Chondrocyte (in vitro differentiated cells): ENCODE measurements around the gene CAPNS1. TPM values are rescaled to one million over a fixed set of nuclear protein-coding genes. Genes with fewer than 3 reads are reported as not detected.
A peak's percentile ranks its signal among the peaks of the same experiment; 100 is the strongest.

Experiments
- DNase-seq: peaks from one replicate; pipeline ENCODE4 v3.0.0; 2021; ENCODE audit warnings: mixed read lengths, low spot score
- H3K27ac Mint-ChIP-seq: one replicate; pipeline ENCODE4 v1.8.0; 2021; ENCODE audit warnings: mild to moderate bottlenecking, moderate library complexity, mixed read lengths; ENCODE audit not compliant: unreplicated experiment
- H3K27me3 Mint-ChIP-seq: 2 replicates; pipeline ENCODE4 v1.8.0; 2021; ENCODE audit warnings: low read depth, mixed read lengths
- H3K36me3 Mint-ChIP-seq: 2 replicates; pipeline ENCODE4 v1.8.0; 2021; ENCODE audit warnings: low read depth, mixed read lengths
- H3K4me1 Mint-ChIP-seq: 2 replicates; pipeline ENCODE4 v1.8.0; 2021; ENCODE audit warnings: low read depth, mild to moderate bottlenecking, mixed read lengths
- H3K4me3 Mint-ChIP-seq: one replicate; pipeline ENCODE4 v1.8.0; 2021; ENCODE audit warnings: mild to moderate bottlenecking, moderate library complexity, mixed read lengths; ENCODE audit not compliant: unreplicated experiment
- H3K9me3 Mint-ChIP-seq: 2 replicates; pipeline ENCODE4 v1.8.0; 2021; ENCODE audit warnings: low read depth, mixed read lengths
- total RNA-seq: library from RNA; stranded (reverse); gene quantifications from 3 replicates; pipeline ENCODE4 v1.2.1, GENCODE V29; 2021
- TF ChIP-seq, protein P1 (sequence below): fragments of 200-600 bp; sonication (generic); IDR thresholded peaks from 2 replicates; pipeline ENCODE4 v1.5.0; 2021; ENCODE audit warnings: antibody characterized with exemption, mild to moderate bottlenecking, moderate library complexity

Gene CAPNS1
- total RNA-seq, 1 donor from 2014 or later = 762 TPM

DNA sequence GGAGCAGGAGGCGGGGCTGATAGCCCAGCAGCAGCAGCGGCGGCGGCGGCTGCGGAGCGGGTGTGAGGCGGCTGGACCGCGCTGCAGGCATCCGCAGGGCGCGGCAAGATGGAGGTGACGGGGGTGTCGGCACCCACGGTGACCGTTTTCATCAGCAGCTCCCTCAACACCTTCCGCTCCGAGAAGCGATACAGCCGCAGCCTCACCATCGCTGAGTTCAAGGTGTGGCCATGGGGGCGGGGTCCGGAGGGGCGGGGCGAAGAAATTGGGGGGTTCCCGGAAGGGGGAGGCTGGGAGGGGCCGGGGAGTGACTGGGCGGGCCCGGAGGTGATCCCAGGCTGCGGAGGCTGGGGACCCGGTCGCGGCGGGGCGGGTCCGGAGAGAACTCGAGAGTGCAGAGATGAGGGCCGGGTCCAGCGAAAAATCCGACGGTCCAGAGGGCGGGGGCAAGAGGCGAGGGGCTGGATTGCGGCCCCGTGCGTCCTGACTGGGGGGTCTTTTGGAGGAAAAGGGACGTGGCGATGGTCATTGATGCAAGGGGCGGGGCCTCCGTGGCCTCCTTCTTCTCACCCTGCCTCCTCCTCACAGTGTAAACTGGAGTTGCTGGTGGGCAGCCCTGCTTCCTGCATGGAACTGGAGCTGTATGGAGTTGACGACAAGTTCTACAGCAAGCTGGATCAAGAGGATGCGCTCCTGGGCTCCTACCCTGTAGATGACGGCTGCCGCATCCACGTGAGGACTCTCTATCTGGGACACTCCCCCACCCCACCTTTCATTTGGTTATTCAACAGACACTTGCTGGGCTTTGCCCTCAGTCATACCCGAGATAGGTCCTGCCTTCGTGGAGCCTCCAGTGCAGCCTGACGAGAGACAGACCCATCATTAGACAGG is 24.2 kb upstream of the CAPNS1 start, which contains the start of gene TBCB:
TSS of gene TBCB (plus strand) at position 16 of the 891 bp plus-strand sequence. CDS start at position 109, 93 bp downstream.
- Mint-ChIP-seq H3K36me3 (peaks cover 20% of the 10 kb centered on the region), H3K4me1 (peaks cover 39% of the 10 kb centered on the region), H3K27ac (peak within 1 kb of the TSS; percentile 94), H3K4me3 (peak within 1 kb of the TSS; percentile 97), H3K9me3 (no peaks in the 10 kb centered on the region), H3K27me3 (no peaks in the 10 kb centered on the region)
- TF ChIP-seq, protein P1, sequence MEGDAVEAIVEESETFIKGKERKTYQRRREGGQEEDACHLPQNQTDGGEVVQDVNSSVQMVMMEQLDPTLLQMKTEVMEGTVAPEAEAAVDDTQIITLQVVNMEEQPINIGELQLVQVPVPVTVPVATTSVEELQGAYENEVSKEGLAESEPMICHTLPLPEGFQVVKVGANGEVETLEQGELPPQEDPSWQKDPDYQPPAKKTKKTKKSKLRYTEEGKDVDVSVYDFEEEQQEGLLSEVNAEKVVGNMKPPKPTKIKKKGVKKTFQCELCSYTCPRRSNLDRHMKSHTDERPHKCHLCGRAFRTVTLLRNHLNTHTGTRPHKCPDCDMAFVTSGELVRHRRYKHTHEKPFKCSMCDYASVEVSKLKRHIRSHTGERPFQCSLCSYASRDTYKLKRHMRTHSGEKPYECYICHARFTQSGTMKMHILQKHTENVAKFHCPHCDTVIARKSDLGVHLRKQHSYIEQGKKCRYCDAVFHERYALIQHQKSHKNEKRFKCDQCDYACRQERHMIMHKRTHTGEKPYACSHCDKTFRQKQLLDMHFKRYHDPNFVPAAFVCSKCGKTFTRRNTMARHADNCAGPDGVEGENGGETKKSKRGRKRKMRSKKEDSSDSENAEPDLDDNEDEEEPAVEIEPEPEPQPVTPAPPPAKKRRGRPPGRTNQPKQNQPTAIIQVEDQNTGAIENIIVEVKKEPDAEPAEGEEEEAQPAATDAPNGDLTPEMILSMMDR = no peak
- no peak for DNase-seq

DNA sequence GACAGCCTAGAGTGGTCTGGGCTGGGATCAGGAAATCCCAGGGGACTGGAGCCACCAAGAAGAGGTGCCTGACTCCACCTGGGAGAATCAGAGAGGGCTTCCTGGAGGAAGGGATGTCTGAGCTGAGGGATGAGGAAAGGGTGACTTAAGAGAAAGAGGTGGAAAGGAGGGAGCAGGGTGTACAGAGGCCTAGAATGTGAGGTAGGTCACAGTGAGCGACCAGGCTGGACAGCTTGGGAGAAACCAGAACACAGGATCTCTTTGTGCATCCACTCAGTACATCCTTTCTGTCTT is 23.6 kb upstream of the CAPNS1 start:
- H3K4me1 Mint-ChIP-seq = peaks cover 39% of the 10 kb centered on the region
- no peaks in the 10 kb centered on the region for H3K27me3 Mint-ChIP-seq
- peak overlapping the region; percentile 97 for H3K4me3 Mint-ChIP-seq
- DNase-seq = no peak
- peaks cover 20% of the 10 kb centered on the region for H3K36me3 Mint-ChIP-seq
- no peaks in the 10 kb centered on the region for H3K9me3 Mint-ChIP-seq
- TF ChIP-seq, protein P1 = no peak
- peak overlapping the region; percentile 94 for H3K27ac Mint-ChIP-seq

DNA sequence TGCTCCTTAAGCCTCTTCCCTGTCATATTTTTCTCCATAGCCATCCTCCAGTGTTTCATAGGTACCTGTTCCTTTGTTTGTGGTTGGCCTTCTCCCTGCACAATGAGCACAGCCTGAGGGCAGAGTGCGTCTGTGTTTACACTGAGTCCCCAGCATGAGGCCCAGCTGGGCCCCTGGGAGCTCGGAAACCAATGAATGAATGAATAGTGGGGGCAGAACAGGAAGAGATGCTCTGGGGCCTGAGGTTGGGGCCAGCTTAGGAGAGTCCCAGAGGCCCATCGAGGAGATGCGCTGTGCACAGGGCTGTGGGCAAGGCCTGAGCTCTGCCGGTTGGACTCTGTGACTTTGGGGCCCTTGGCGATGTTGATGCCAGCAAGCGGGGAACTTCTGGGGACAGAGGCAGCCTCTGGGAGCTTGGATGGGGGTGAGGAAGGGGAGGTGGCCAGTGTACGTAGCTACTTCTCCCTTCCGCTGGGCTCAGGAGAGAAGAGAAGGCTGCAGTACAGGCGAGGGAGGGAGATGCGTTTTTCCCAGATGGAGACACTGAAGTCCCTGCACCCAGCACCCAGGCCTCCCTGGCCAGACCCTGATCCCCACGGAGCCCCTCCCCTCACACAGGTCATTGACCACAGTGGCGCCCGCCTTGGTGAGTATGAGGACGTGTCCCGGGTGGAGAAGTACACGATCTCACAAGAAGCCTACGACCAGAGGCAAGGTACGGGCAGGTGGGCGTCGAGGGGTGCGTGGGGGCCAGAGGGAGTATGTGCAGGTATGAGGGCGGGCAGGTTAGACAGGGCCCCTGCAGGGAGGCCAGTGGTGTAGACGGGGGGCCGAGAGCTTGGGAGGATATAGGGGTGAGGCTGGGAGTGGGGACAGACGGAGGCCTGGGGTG is 19.5 kb upstream of the CAPNS1 start:
- Mint-ChIP-seq H3K4me1 (peaks cover 24% of the 10 kb centered on the region), H3K9me3 (no peaks in the 10 kb centered on the region), H3K4me3 (no peak overlapping the region), H3K36me3 (peaks cover 27% of the 10 kb centered on the region), H3K27ac (peak overlapping the region; percentile 6), H3K27me3 (no peaks in the 10 kb centered on the region)
- no peak for DNase-seq
- TF ChIP-seq, protein P1 = no peak

DNA sequence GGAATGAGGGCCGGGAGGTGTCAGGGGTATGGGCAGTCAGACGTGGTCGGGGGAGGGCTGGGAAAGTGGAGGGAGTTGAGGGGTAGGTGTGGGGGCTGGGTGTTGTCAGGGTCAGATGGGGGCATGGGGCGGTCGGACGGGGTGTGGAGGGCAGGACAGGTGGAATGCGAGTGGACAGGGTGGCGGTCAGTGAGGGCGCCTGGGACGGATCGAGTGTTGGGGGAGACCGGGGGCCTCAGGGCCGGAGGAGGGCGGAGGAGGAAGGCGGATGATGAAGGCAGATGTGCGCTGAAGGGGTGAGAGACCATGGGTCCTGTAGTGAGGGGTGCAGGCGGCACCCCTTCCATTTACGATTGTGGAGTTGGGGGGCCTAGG is 18.9 kb upstream of the CAPNS1 start:
- Mint-ChIP-seq H3K4me3 (no peak overlapping the region), H3K9me3 (no peaks in the 10 kb centered on the region), H3K27me3 (no peaks in the 10 kb centered on the region), H3K27ac (no peak overlapping the region), H3K4me1 (peaks cover 22% of the 10 kb centered on the region), H3K36me3 (peaks cover 33% of the 10 kb centered on the region)
- TF ChIP-seq, protein P1 = no peak
- DNase-seq = no peak

DNA sequence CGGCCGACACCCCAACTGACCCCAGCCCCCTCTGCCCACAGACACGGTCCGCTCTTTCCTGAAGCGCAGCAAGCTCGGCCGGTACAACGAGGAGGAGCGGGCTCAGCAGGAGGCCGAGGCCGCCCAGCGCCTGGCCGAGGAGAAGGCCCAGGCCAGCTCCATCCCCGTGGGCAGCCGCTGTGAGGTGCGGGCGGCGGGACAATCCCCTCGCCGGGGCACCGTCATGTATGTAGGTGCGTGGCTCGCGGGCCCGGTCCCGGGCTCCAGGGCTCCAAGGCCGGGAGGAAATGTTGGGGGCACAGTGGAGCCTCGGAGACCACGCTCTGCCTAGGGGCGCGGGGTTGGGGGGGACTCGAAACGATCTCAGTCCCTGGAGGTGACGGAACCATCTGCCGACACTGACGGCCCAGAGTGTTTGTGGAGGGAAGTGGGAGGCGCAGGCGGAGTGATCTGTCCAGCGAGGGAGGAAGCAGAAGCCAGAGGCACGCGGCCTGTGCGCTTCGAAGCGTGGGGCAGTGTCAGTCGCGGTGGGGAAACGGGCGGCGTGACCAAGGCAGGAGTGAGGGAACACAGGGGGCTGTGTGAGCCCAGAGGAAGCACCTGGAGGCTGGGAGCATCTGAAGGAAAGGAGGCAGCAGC is 18.3 kb upstream of the CAPNS1 start:
- H3K27ac Mint-ChIP-seq = peak overlapping the region; percentile 8
- TF ChIP-seq, protein P1 = no peak

More for the DNA sequence above, 18.3 kb upstream of the CAPNS1 start:
- DNase-seq = no peak
- peaks cover 30% of the 10 kb centered on the region for H3K36me3 Mint-ChIP-seq
- no peak overlapping the region for H3K4me3 Mint-ChIP-seq
- H3K27me3 Mint-ChIP-seq = no peaks in the 10 kb centered on the region
- peaks cover 17% of the 10 kb centered on the region for H3K4me1 Mint-ChIP-seq
- H3K9me3 Mint-ChIP-seq = no peaks in the 10 kb centered on the region
